NT2/D1 (cell line): ENCODE measurements around the gene ABHD17C.

Experiments used
- DNase-seq: peaks from one replicate; pipeline ENCODE4 v3.0.0-alpha.2; 2011; ENCODE audit warnings: low read depth, low spot score
- H3K27me3 ChIP-seq: 2 replicates; pipeline ENCODE4 v1.6.0; 2011; ENCODE audit warnings: mild to moderate bottlenecking; ENCODE audit not compliant: insufficient read length, insufficient read depth
- H3K36me3 ChIP-seq: 2 replicates; pipeline ENCODE4 v1.6.1; 2011; ENCODE audit warnings: mild to moderate bottlenecking, low read length, mixed read lengths; ENCODE audit not compliant: insufficient read depth, insufficient read length
- H3K4me1 ChIP-seq: 2 replicates; pipeline ENCODE4 v1.5.1; 2011; ENCODE audit not compliant: insufficient read depth, insufficient read length
- H3K4me3 ChIP-seq: 2 replicates; pipeline ENCODE4 v1.5.1; 2011; ENCODE audit warnings: low read depth; ENCODE audit not compliant: insufficient read length
- H3K9ac ChIP-seq: 2 replicates; pipeline ENCODE4 v1.6.0; 2011; ENCODE audit warnings: low read depth; ENCODE audit not compliant: insufficient read length
- H3K9me3 ChIP-seq: 2 replicates; pipeline ENCODE4 v1.5.1; 2011; ENCODE audit warnings: mild to moderate bottlenecking, low read length; ENCODE audit not compliant: insufficient read depth
- SUZ12 ChIP-seq: IDR thresholded peaks from 2 replicates; pipeline ENCODE4 v1.6.1; 2011; ENCODE audit not compliant: insufficient read length, insufficient read depth; ENCODE audit errors: extremely low read depth
- YY1 ChIP-seq: IDR thresholded peaks from 2 replicates; pipeline ENCODE4 v1.6.1; 2011; ENCODE audit not compliant: insufficient read length, insufficient read depth
- ZNF274 ChIP-seq: IDR thresholded peaks from 2 replicates; pipeline ENCODE4 v1.6.1; 2011; ENCODE audit warnings: mild to moderate bottlenecking, low read depth, low read length

ABHD17C gene

GRCh38 chr15:80744415-80744814 lies 49.3 kb downstream of the ABHD17C start:
- Histone ChIP-seq H3K9ac (no peak overlapping the region), H3K4me3 (no peak overlapping the region), H3K36me3 (no peaks in the 10 kb centered on the region), H3K4me1 (no peaks in the 10 kb centered on the region), H3K27me3 (no peaks in the 10 kb centered on the region), H3K9me3 (no peaks in the 10 kb centered on the region)
- DNase-seq, result no peak
- TF ChIP-seq SUZ12 (no peak), ZNF274 (no peak), YY1 (no peak)

GRCh38 chr15:80744826-80745225 lies 49.7 kb downstream of the ABHD17C start:
- Histone ChIP-seq H3K4me3 (no peak overlapping the region), H3K4me1 (no peaks in the 10 kb centered on the region), H3K9me3 (no peaks in the 10 kb centered on the region), H3K36me3 (no peaks in the 10 kb centered on the region), H3K9ac (no peak overlapping the region), H3K27me3 (no peaks in the 10 kb centered on the region)
- no peak for DNase-seq
- TF ChIP-seq SUZ12, result no peak
- no peak for TF ChIP-seq ZNF274
- TF ChIP-seq YY1, result no peak

GRCh38 chr15:80745888-80746287 lies 50.8 kb downstream of the ABHD17C start:
- H3K4me3 ChIP-seq, result no peak overlapping the region
- TF ChIP-seq ZNF274, result no peak
- no peak for TF ChIP-seq YY1
- TF ChIP-seq SUZ12, result no peak
- no peak for DNase-seq
- no peaks in the 10 kb centered on the region for H3K9me3 ChIP-seq
- no peaks in the 10 kb centered on the region for H3K4me1 ChIP-seq
- no peaks in the 10 kb centered on the region for H3K27me3 ChIP-seq
- no peak overlapping the region for H3K9ac ChIP-seq
- no peaks in the 10 kb centered on the region for H3K36me3 ChIP-seq

GRCh38 chr15:80747317-80748053 lies 52.4 kb downstream of the ABHD17C start:
- TF ChIP-seq ZNF274 (no peak), YY1 (no peak), SUZ12 (no peak)
- Histone ChIP-seq H3K27me3 (no peaks in the 10 kb centered on the region), H3K9ac (no peak overlapping the region), H3K9me3 (no peaks in the 10 kb centered on the region), H3K36me3 (no peaks in the 10 kb centered on the region), H3K4me1 (no peaks in the 10 kb centered on the region), H3K4me3 (no peak overlapping the region)
- no peak for DNase-seq

GRCh38 chr15:80749589-80749988 lies 54.5 kb downstream of the ABHD17C start:
- TF ChIP-seq ZNF274 (no peak), SUZ12 (no peak), YY1 (no peak)
- Histone ChIP-seq H3K36me3 (no peaks in the 10 kb centered on the region), H3K27me3 (no peaks in the 10 kb centered on the region), H3K4me1 (no peaks in the 10 kb centered on the region), H3K9ac (no peak overlapping the region), H3K4me3 (no peak overlapping the region), H3K9me3 (no peaks in the 10 kb centered on the region)
- no peak for DNase-seq

- Histone ChIP-seq H3K9ac (no peak overlapping the region), H3K36me3 (no peaks in the 10 kb centered on the region), H3K27me3 (no peaks in the 10 kb centered on the region), H3K4me1 (no peaks in the 10 kb centered on the region), H3K4me3 (no peak overlapping the region), H3K9me3 (no peaks in the 10 kb centered on the region)
- TF ChIP-seq ZNF274 (no peak), YY1 (no peak), SUZ12 (no peak)
- peak; percentile 8 for DNase-seq
These were observed 55.5 kb downstream of the ABHD17C start for GRCh38 chr15:80750575-80750974.

- H3K4me1 ChIP-seq, result no peaks in the 10 kb centered on the region
- no peak overlapping the region for H3K9ac ChIP-seq
- DNase-seq, result no peak
- no peak overlapping the region for H3K4me3 ChIP-seq
- H3K27me3 ChIP-seq, result no peaks in the 10 kb centered on the region
- H3K36me3 ChIP-seq, result no peaks in the 10 kb centered on the region
- TF ChIP-seq SUZ12 (no peak), YY1 (no peak), ZNF274 (no peak)
- H3K9me3 ChIP-seq, result no peaks in the 10 kb centered on the region
These were observed 57.1 kb downstream of the ABHD17C start for GRCh38 chr15:80752204-80752603.

GRCh38 chr15:80753161-80753560 lies 58.1 kb downstream of the ABHD17C start:
- TF ChIP-seq ZNF274, result no peak
- TF ChIP-seq SUZ12, result no peak
- no peak for TF ChIP-seq YY1
- Histone ChIP-seq H3K27me3 (no peaks in the 10 kb centered on the region), H3K9me3 (no peaks in the 10 kb centered on the region), H3K9ac (no peak overlapping the region), H3K36me3 (no peaks in the 10 kb centered on the region), H3K4me3 (no peak overlapping the region), H3K4me1 (no peaks in the 10 kb centered on the region)
- no peak for DNase-seq
